ENCODE measurements around the gene OR51V1.
"Not testable (repeated sequence)": the region's sequence is repeated elsewhere in the genome, so short reads cannot be mapped to it uniquely, and the experiment has no call there.

The OR51V1 gene

GRCh38 chr11:5229796-5230195 is 29.3 kb upstream of the OR51V1 start:
- no peak for DNase-seq

- DNase-seq, result no peak
Measured at GRCh38 chr11:5229356-5229755, 28.9 kb upstream of the OR51V1 start.

GRCh38 chr11:5228124-5228523 is 27.6 kb upstream of the OR51V1 start:
- DNase-seq, result no peak

GRCh38 chr11:5227681-5228080 is 27.2 kb upstream of the OR51V1 start:
- DNase-seq, result no peak

- no peak for DNase-seq
Measured at GRCh38 chr11:5226732-5227310, 26.3 kb upstream of the OR51V1 start, which contains the start of gene HBB. HBB (minus strand) TSS chr11:5227071; CDS start chr11:5227021, 50 bp downstream.

GRCh38 chr11:5225480-5225871 is 25.0 kb upstream of the OR51V1 start:
- no peak for DNase-seq

GRCh38 chr11:5224538-5225479 is 24.3 kb upstream of the OR51V1 start:
- no peak for DNase-seq

GRCh38 chr11:5223686-5224085 is 23.2 kb upstream of the OR51V1 start:
- DNase-seq, result no peak

- DNase-seq, result no peak
Measured at GRCh38 chr11:5223146-5223545, 22.7 kb upstream of the OR51V1 start.

- no peak for DNase-seq
Measured at GRCh38 chr11:5210376-5210885, 9.9 kb upstream of the OR51V1 start.

- DNase-seq, result no peak
Measured at GRCh38 chr11:5204787-5205186, 4.3 kb upstream of the OR51V1 start.

- DNase-seq, result no peak
Measured at GRCh38 chr11:5203366-5203765, 2.9 kb upstream of the OR51V1 start.

- no peak for DNase-seq
Measured at GRCh38 chr11:5198285-5198684, 2.2 kb downstream of the OR51V1 start.

- no peak for DNase-seq
Measured at GRCh38 chr11:5197536-5197935, 2.9 kb downstream of the OR51V1 start.

GRCh38 chr11:5196731-5197130 is 3.8 kb downstream of the OR51V1 start:
- no peak for DNase-seq

- DNase-seq, result no peak
Measured at GRCh38 chr11:5196067-5196466, 4.4 kb downstream of the OR51V1 start.

- DNase-seq, result no peak
Measured at GRCh38 chr11:5192738-5193137, 7.7 kb downstream of the OR51V1 start.

- no peak for DNase-seq
Measured at GRCh38 chr11:5188201-5188600, 12.3 kb downstream of the OR51V1 start.

- DNase-seq, result no peak
Measured at GRCh38 chr11:5178046-5178837, 22.2 kb downstream of the OR51V1 start.

GRCh38 chr11:5174934-5175333 is 25.5 kb downstream of the OR51V1 start:
- no peak for DNase-seq

- no peak for DNase-seq
Measured at GRCh38 chr11:5171856-5172255, 28.6 kb downstream of the OR51V1 start.

- not testable (repeated sequence) for DNase-seq
Measured at GRCh38 chr11:5165898-5166297, 34.6 kb downstream of the OR51V1 start.

- DNase-seq, result not testable (repeated sequence)
Measured at GRCh38 chr11:5164807-5165206, 35.7 kb downstream of the OR51V1 start.
